NCI-H345 (cell line): ENCODE measurements around the gene CMTM3.
"Not testable (repeated sequence)": the region's sequence is repeated elsewhere in the genome, so short reads cannot be mapped to it uniquely, and the experiment has no call there.

Source experiments
- DNase-seq: peaks from one replicate; lab custom pipeline; 2025; lab: John Stamatoyannopoulos, UW

Gene CMTM3

GRCh38 chr16:66585481-66586239 is 18.8 kb upstream of the CMTM3 start:
- no peak for DNase-seq

- DNase-seq, result no peak
Measured at GRCh38 chr16:66587881-66588600, 16.5 kb upstream of the CMTM3 start.

- no peak for DNase-seq
Measured at GRCh38 chr16:66588981-66589713, 15.4 kb upstream of the CMTM3 start.

- no peak for DNase-seq
Measured at GRCh38 chr16:66590322-66590721, 14.2 kb upstream of the CMTM3 start.

GRCh38 chr16:66591018-66591417 is 13.5 kb upstream of the CMTM3 start:
- DNase-seq, result no peak

- DNase-seq, result no peak
Measured at GRCh38 chr16:66592241-66592640, 12.3 kb upstream of the CMTM3 start.

GRCh38 chr16:66592814-66593213 is 11.7 kb upstream of the CMTM3 start:
- DNase-seq, result no peak

- DNase-seq, result no peak
Measured at GRCh38 chr16:66594739-66595138, 9.8 kb upstream of the CMTM3 start.

GRCh38 chr16:66596559-66596958 is 7.9 kb upstream of the CMTM3 start:
- DNase-seq, result not testable (repeated sequence)

GRCh38 chr16:66596986-66597848 is 7.3 kb upstream of the CMTM3 start:
- DNase-seq, result no peak

GRCh38 chr16:66598111-66598510 is 6.4 kb upstream of the CMTM3 start:
- no peak for DNase-seq

- no peak for DNase-seq
Measured at GRCh38 chr16:66599726-66600125, 4.8 kb upstream of the CMTM3 start.

- DNase-seq, result no peak
Measured at GRCh38 chr16:66600477-66600876, 4.0 kb upstream of the CMTM3 start.

GRCh38 chr16:66601471-66601870 is 3.0 kb upstream of the CMTM3 start:
- no peak for DNase-seq

GRCh38 chr16:66603537-66604375 is 748 bp upstream of the CMTM3 start:
- peak; percentile 41 for DNase-seq

- DNase-seq, result no peak
Measured at GRCh38 chr16:66605177-66605978, 874 bp downstream of the CMTM3 start.

GRCh38 chr16:66605979-66606751 is 1.7 kb downstream of the CMTM3 start:
- no peak for DNase-seq

GRCh38 chr16:66608241-66609138 is 4.0 kb downstream of the CMTM3 start:
- peak; percentile 65 for DNase-seq
